C4-2B (cell line): ENCODE measurements around the gene MRPL11.

ENCODE experiments used
- H3K27ac ChIP-seq: fragments of 450-650 bp; 2 replicates; pipeline ENCODE4 v1.5.1; 2017
- ZFX ChIP-seq: fragments of 450-650 bp; IDR thresholded peaks from 2 replicates; pipeline ENCODE4 v1.6.1; 2017
- TF ChIP-seq, protein P1 (sequence below): fragments of 450-650 bp; conservative IDR thresholded peaks from 2 replicates; pipeline ENCODE4 v1.5.1; 2017; ENCODE audit warnings: mild to moderate bottlenecking

The MRPL11 gene

DNA sequence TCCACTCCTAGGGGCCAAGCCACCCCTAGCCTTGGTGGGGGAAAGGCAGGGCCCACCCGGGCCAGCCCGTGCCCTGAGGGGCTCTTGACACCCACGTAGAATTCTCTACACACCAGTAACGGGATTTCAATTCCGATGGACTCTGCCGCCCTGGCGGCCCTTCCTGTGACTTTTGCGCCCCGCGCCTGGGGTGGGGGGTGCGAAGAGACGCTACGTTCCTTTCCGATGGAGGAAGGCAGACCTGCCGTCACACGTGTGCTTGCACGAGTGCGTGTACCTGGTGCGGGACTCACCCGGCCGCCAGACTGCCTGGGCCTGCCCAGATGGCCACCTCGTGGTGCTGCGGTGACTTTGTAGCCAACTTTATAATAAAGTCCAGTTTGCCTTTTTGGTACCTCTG lies 12.3 kb downstream of the MRPL11 start:
- TF ChIP-seq ZFX: no peak
- TF ChIP-seq, protein P1, sequence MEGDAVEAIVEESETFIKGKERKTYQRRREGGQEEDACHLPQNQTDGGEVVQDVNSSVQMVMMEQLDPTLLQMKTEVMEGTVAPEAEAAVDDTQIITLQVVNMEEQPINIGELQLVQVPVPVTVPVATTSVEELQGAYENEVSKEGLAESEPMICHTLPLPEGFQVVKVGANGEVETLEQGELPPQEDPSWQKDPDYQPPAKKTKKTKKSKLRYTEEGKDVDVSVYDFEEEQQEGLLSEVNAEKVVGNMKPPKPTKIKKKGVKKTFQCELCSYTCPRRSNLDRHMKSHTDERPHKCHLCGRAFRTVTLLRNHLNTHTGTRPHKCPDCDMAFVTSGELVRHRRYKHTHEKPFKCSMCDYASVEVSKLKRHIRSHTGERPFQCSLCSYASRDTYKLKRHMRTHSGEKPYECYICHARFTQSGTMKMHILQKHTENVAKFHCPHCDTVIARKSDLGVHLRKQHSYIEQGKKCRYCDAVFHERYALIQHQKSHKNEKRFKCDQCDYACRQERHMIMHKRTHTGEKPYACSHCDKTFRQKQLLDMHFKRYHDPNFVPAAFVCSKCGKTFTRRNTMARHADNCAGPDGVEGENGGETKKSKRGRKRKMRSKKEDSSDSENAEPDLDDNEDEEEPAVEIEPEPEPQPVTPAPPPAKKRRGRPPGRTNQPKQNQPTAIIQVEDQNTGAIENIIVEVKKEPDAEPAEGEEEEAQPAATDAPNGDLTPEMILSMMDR: no peak
- H3K27ac ChIP-seq: no peak overlapping the region

DNA sequence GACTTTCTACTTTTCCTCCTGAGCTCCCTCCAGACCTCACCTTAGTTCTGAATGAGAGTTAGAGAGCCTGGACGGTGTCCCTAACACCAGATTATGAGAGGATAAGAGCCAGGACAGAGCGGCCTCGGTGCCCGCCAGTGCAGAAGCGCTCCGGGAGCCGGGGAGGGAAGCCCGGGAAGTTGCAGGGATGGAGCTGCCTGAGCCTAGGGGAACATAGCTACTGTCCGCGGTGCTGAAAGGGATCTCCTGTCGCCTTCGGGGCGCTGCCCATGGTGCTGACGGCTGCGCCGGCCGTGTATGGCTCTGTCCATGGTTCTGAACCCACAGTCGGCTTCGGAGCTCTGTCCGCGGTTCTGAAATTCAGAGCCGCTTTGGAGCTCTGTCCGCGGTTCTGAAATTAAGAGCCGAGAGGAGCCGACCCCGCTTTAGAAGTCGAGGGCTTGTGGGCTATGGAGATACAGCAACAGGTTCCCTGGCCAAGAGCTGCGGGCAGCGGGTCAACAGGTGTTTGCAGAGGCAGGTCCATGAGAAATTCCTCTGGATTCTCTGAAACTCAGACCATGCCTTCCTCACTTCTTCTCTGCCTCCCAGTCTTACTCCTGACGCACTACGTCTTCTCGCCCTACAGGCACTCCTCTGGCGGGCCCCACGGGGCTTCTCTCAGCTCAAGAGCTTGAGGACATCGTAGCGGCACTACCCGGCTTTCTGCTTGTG lies 17.0 kb downstream of the MRPL11 start:
- TF ChIP-seq, protein P1: no peak
- no peak for TF ChIP-seq ZFX
- H3K27ac ChIP-seq: no peak overlapping the region

DNA sequence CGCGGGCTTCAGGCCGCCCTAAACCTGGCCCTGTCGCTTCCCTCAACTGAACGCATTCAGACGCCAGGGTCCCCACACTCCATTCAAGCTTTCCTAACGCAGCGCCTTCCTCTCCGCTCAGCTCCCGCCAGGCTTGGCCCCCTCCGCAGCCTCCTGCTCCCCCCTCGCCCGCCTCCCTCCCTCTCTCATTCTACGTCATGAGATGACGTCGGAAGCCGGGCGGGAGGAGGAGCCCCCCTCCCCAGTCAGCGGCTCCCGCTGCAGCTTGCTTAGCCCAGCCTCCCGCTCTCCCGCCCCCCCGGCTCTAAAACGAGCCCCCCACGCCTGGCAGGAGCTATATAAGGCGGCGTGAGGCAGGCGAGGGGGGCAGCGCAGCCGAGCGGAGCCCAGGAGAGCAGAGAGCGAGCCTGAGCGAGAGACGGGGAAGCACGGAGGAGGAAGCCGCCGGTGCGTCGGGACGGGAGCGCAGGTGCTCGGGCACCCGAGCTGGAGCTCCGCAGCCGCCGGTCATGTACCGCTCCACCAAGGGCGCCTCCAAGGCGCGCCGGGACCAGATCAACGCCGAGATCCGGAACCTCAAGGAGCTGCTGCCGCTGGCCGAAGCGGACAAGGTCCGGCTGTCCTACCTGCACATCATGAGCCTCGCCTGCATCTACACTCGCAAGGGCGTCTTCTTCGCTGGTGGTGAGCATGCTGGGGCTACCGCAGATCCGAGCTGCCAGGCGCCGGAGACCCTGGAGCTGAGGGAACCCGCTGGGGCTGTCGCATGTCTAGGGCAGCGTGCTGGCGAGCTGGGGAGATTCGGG lies 17.8 kb downstream of the MRPL11 start, which contains the start of gene NPAS4:
NPAS4 (plus strand) TSS at position 365 of the 806 bp plus-strand sequence; CDS start at position 510, 145 bp downstream.
- H3K27ac ChIP-seq: no peak within 1 kb of the TSS
- TF ChIP-seq, protein P1: no peak
- TF ChIP-seq ZFX: no peak

DNA sequence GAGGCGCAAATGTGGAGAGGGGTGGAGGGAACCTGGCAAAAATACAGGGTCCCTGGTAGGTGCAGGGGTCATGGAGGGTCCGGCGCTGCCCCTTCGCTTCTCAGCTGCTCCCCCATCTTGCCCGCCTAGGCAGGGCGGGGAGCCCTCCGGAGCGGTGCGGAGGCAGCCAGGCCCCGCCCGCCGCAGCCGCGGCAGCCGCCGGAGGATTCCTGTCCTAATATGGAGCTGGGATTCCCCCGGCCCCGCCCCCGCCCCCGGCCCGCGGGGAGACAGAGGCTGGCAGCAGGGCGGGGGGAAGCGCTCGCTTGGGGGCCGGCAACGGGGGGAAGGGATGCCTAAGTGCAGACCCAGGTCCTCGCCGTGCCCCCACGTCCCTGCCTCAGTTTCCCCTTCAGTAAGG lies 18.8 kb downstream of the MRPL11 start:
- no peak overlapping the region for H3K27ac ChIP-seq
- TF ChIP-seq, protein P1: no peak
- no peak for TF ChIP-seq ZFX

DNA sequence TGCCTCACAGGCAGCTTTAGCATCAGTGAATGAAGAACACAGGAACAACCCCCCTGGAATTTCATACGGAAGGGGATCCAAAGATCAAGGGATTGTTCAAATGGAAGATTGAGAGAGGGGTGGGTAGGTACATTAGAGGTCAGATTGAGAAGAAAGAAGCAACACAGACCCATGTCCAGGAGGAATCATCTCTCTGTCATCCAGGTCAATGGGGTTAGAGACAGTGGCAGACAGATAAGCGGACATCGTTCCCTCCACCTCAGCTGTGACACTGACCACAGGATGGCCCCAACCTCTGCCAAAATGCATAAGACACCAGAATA lies 19.7 kb downstream of the MRPL11 start:
- no peak overlapping the region for H3K27ac ChIP-seq
- TF ChIP-seq ZFX: no peak
- TF ChIP-seq, protein P1: no peak

DNA sequence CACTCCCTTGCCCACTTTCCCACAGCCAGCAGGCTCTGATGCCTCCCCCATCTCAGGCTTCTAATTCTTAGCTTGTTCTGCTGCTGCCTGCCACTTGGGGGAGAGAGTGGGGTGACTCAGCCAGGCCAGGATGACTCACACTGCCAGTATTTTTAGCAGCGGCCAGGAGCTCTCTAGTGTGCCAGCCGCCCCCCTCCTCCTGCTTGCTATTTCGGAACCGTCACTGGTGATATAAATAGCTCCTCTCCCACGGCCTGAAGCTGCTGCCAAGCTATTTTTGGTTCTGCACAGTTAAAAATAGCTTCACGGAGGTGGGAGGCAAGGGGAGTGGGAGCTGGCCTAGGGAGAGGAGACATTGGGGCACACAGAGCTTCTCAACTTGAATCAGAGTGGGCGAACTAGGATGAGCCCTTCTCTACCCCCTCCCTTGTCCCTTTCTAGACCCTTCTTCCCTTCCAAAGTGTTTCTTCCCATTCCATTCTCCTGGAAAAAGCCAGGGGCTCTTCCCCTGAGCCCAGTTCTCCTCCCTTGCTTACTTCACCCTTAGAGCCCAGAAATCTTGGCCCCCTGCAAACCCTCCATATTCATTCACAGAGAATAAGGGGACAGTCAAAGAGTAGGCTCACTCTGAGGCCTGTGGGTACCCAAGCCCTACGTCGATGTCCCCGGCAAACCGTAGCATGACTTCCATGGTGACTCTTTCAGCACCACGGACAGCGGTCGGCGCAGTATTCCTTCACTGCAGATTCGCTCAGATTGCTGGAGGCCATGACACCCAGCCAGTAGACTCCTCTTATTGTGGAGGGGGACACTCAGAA lies 20.3 kb downstream of the MRPL11 start:
- H3K27ac ChIP-seq: no peak overlapping the region
- TF ChIP-seq ZFX: no peak
- TF ChIP-seq, protein P1: no peak

DNA sequence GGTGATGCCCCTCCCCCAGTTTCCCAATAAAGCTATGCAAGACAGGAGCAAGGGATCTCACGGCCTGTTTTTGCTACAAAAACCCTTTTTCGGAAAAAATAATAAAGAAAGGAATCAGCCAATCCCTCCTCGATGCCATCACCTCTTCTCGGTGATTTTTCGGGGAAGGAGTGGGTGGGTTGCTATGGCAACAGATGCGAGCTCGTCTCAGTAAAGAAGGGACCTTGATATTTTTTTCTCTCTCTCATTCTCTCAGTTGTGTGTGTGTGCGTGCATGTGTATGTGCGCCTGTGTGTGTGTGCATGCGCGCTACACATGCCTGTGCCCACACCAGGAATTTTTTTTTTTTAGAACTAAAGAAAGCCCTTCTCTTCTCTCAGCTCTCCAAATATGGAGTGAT lies 21.6 kb downstream of the MRPL11 start:
- no peak for TF ChIP-seq ZFX
- TF ChIP-seq, protein P1: no peak
- H3K27ac ChIP-seq: no peak overlapping the region
